Activated CD8-positive, alpha-beta T cell treated with anti-CD3 and anti-CD28 coated beads for 36 hours (primary cell): ENCODE measurements around the gene LBP. TPM values are rescaled to one million over a fixed set of nuclear protein-coding genes. Genes with fewer than 3 reads are reported as not detected.

Experiments
- ATAC-seq: fragments of 200-7000 bp; cut with Tn5 transposase; one replicate; pipeline ENCODE4 v1.10.0; 2021; ENCODE audit warnings: mild to moderate bottlenecking, moderate library complexity
- CTCF ChIA-PET: fragments of 350-600 bp; sonication (Branson Sonifier 250); formaldehyde crosslinking; loops from one replicate; lab custom pipeline; 2021; ENCODE audit warnings: antibody characterized with exemption; lab: Charles Lee
- POLR2A ChIA-PET: fragments of 350-600 bp; sonication (Branson Sonifier 250); formaldehyde crosslinking; loops from one replicate; lab custom pipeline; 2021; ENCODE audit warnings: antibody characterized with exemption; lab: Charles Lee
- DNase-seq: peaks from one replicate; pipeline ENCODE4 v3.0.0-alpha.2; 2020
- H3K27ac Mint-ChIP-seq: one replicate; pipeline ENCODE4 v1.8.0; 2021; ENCODE audit warnings: mild to moderate bottlenecking, mixed read lengths
- H3K27me3 Mint-ChIP-seq: one replicate; pipeline ENCODE4 v1.8.0; 2021; ENCODE audit warnings: mixed read lengths
- H3K36me3 Mint-ChIP-seq: one replicate; pipeline ENCODE4 v1.8.0; 2021; ENCODE audit warnings: low read depth, mixed read lengths
- H3K4me1 Mint-ChIP-seq: one replicate; pipeline ENCODE4 v1.8.0; 2021; ENCODE audit warnings: low read depth, mixed read lengths
- H3K4me3 Mint-ChIP-seq: one replicate; pipeline ENCODE4 v1.8.0; 2021; ENCODE audit warnings: mild to moderate bottlenecking, moderate library complexity, mixed read lengths
- H3K9me3 Mint-ChIP-seq: one replicate; pipeline ENCODE4 v1.8.0; 2021; ENCODE audit warnings: mixed read lengths
- CTCF ChIP-seq: fragments of 200-600 bp; IDR thresholded peaks from one replicate; pipeline ENCODE4 v1.8.0; 2022; ENCODE audit warnings: antibody characterized with exemption, mild to moderate bottlenecking
- intact Hi-C: fragments of 100-400 bp; cut with micrococcal nuclease; formaldehyde crosslinking; loops from one replicate; pipeline ENCODE4 v1.10.0; 2022
- total RNA-seq, 2 experiments: library from RNA; stranded (reverse); gene quantifications; one replicate each; pipeline ENCODE4 v1.2.3, GENCODE V29; 2021

Gene LBP
- total RNA-seq, 2 experiments from 2014 or later, result not detected

GRCh38 chr20:38344107-38344701 lies 2.1 kb upstream of the LBP start:
- Mint-ChIP-seq H3K4me1 (no peaks in the 10 kb centered on the region), H3K4me3 (no peak overlapping the region), H3K27ac (no peak overlapping the region), H3K36me3 (no peaks in the 10 kb centered on the region), H3K9me3 (no peaks in the 10 kb centered on the region), H3K27me3 (peaks cover 6% of the 10 kb centered on the region)
- TF ChIP-seq CTCF, result no peak
- intact Hi-C loops, result no loop called here
- ATAC-seq (no peak), DNase-seq (no peak)
- CTCF ChIA-PET, result no interaction called here
- POLR2A ChIA-PET, result no interaction called here

- H3K27ac Mint-ChIP-seq, result no peak overlapping the region
- H3K9me3 Mint-ChIP-seq, result no peaks in the 10 kb centered on the region
- no peak for ATAC-seq
- DNase-seq, result no peak
- no peaks in the 10 kb centered on the region for H3K4me1 Mint-ChIP-seq
- intact Hi-C loops, result no loop called here
- POLR2A ChIA-PET, result no interaction called here
- peaks cover 5% of the 10 kb centered on the region for H3K27me3 Mint-ChIP-seq
- TF ChIP-seq CTCF, result no peak
- H3K36me3 Mint-ChIP-seq, result no peaks in the 10 kb centered on the region
- CTCF ChIA-PET, result no interaction called here
- no peak overlapping the region for H3K4me3 Mint-ChIP-seq
These were observed 639 bp upstream of the LBP start for GRCh38 chr20:38345643-38346042.

- Mint-ChIP-seq H3K4me1 (no peaks in the 10 kb centered on the region), H3K27me3 (peaks cover 3% of the 10 kb centered on the region), H3K36me3 (no peaks in the 10 kb centered on the region), H3K9me3 (no peaks in the 10 kb centered on the region), H3K27ac (no peak overlapping the region), H3K4me3 (no peak overlapping the region)
- DNase-seq, result no peak
- intact Hi-C loops, result no loop called here
- ATAC-seq, result no peak
- no peak for TF ChIP-seq CTCF
- ChIA-PET CTCF (no interaction called here), POLR2A (interaction anchor here (0.7 kb wide), 1 partner anchor 195 kb away, joined by 4 read pairs; no protein-coding TSS in a partner anchor)
These were observed 459 bp downstream of the LBP start for GRCh38 chr20:38346741-38347140.

GRCh38 chr20:38349856-38350255 lies 3.6 kb downstream of the LBP start:
- intact Hi-C loops, result no loop called here

More at GRCh38 chr20:38349856-38350255, 3.6 kb downstream of the LBP start:
- Mint-ChIP-seq H3K27ac (no peak overlapping the region), H3K4me1 (no peaks in the 10 kb centered on the region), H3K36me3 (no peaks in the 10 kb centered on the region), H3K9me3 (no peaks in the 10 kb centered on the region), H3K27me3 (peaks cover 3% of the 10 kb centered on the region), H3K4me3 (no peak overlapping the region)
- CTCF ChIA-PET, result no interaction called here
- POLR2A ChIA-PET, result interaction anchor here (0.7 kb wide), 1 partner anchor 416 kb away, joined by 3 read pairs; no protein-coding TSS in a partner anchor
- no peak for TF ChIP-seq CTCF
- ATAC-seq (no peak), DNase-seq (no peak)
